WTC11 (cell line): ENCODE measurements around the gene LPP. TPM values are rescaled to one million over a fixed set of nuclear protein-coding genes. Genes with fewer than 3 reads are reported as not detected.

Source experiments
- ATAC-seq: fragments of 200-7000 bp; cut with Tn5 transposase; 2 replicates; pipeline ENCODE4 v1.10.0; 2021; ENCODE audit warnings: mild to moderate bottlenecking, moderate library complexity
- CTCF ChIA-PET: fragments of 300-600 bp; sonication (Branson Sonifier 250); formaldehyde crosslinking; loops from one replicate; lab custom pipeline; 2021; ENCODE audit warnings: antibody characterized with exemption; lab: Charles Lee
- POLR2A ChIA-PET: fragments of 350-600 bp; sonication (Branson Sonifier 250); formaldehyde crosslinking; loops from one replicate; lab custom pipeline; 2021; ENCODE audit warnings: antibody characterized with exemption; lab: Charles Lee
- DNase-seq: peaks from one replicate; pipeline ENCODE4 v3.0.0; 2021; ENCODE audit warnings: low spot score
- H3K27ac Mint-ChIP-seq: 2 replicates; pipeline ENCODE4 v1.8.0; 2021; ENCODE audit warnings: mixed read lengths
- H3K27me3 Mint-ChIP-seq: 2 replicates; pipeline ENCODE4 v1.8.0; 2021; ENCODE audit warnings: low read depth, mild to moderate bottlenecking, moderate library complexity, mixed read lengths
- H3K36me3 Mint-ChIP-seq: 2 replicates; pipeline ENCODE4 v1.8.0; 2021; ENCODE audit warnings: mixed read lengths
- H3K4me1 Mint-ChIP-seq: 2 replicates; pipeline ENCODE4 v1.8.0; 2022; ENCODE audit warnings: mixed read lengths
- H3K4me3 Mint-ChIP-seq: 2 replicates; pipeline ENCODE4 v1.8.0; 2021; ENCODE audit warnings: mild to moderate bottlenecking, moderate library complexity, mixed read lengths
- H3K9me3 Mint-ChIP-seq: 2 replicates; pipeline ENCODE4 v1.8.0; 2021; ENCODE audit warnings: mixed read lengths
- ELF4 ChIP-seq: sonication (generic); formaldehyde crosslinking; IDR thresholded peaks from 2 replicates; pipeline ENCODE4 v1.8.1; 2022; ENCODE audit warnings: low read depth, mild to moderate bottlenecking, moderate library complexity, missing genetic modification reagents
- FOXK1 ChIP-seq: sonication (generic); formaldehyde crosslinking; IDR thresholded peaks from 2 replicates; pipeline ENCODE4 v1.8.0; 2022; ENCODE audit warnings: mild to moderate bottlenecking, moderate library complexity, missing genetic modification reagents
- IRF2 ChIP-seq: sonication (generic); formaldehyde crosslinking; IDR thresholded peaks from 2 replicates; pipeline ENCODE4 v1.8.0; 2022; ENCODE audit warnings: low read depth, missing genetic modification reagents, borderline replicate concordance
- KAT7 ChIP-seq: sonication (generic); formaldehyde crosslinking; IDR thresholded peaks from 2 replicates; pipeline ENCODE4 v1.8.1; 2023; ENCODE audit warnings: missing genetic modification reagents, mild to moderate bottlenecking, borderline replicate concordance
- NFYB ChIP-seq: sonication (generic); formaldehyde crosslinking; conservative IDR thresholded peaks from 2 replicates; pipeline ENCODE4 v1.8.0; 2022; ENCODE audit warnings: low read depth, missing genetic modification reagents
- NR1H2 ChIP-seq: sonication (generic); formaldehyde crosslinking; IDR thresholded peaks from 2 replicates; pipeline ENCODE4 v1.9.0; 2021; ENCODE audit warnings: mild to moderate bottlenecking, moderate library complexity, missing genetic modification reagents
- ZNF232 ChIP-seq: sonication (generic); formaldehyde crosslinking; IDR thresholded peaks from 2 replicates; pipeline ENCODE4 v1.8.0; 2022; ENCODE audit warnings: mild to moderate bottlenecking, missing genetic modification reagents
- ZNF263 ChIP-seq: sonication (generic); formaldehyde crosslinking; IDR thresholded peaks from 2 replicates; pipeline ENCODE4 v1.8.1; 2022; ENCODE audit warnings: low read depth, mild to moderate bottlenecking, moderate library complexity, missing genetic modification reagents
- ZNF416 ChIP-seq: fragments of 250-450 bp; sonication (Bioruptor Pico); IDR thresholded peaks from 2 replicates; pipeline ENCODE4 v1.9.0; 2021; ENCODE audit warnings: mild to moderate bottlenecking, inconsistent platforms
- total RNA-seq: library from RNA; stranded (reverse); gene quantifications from 3 replicates; pipeline ENCODE4 v1.2.3, GENCODE V29; 2021
- TF ChIP-seq, protein P1 (sequence below): sonication (generic); formaldehyde crosslinking; IDR thresholded peaks from 2 replicates; pipeline ENCODE4 v1.8.0; 2023; ENCODE audit warnings: mild to moderate bottlenecking, missing genetic modification reagents
- TF ChIP-seq, protein P2 (sequence below): sonication (generic); formaldehyde crosslinking; IDR thresholded peaks from 2 replicates; pipeline ENCODE4 v1.8.0; 2022; ENCODE audit warnings: mild to moderate bottlenecking, missing genetic modification reagents
- TF ChIP-seq, protein P3 (sequence below): fragments of 250-450 bp; sonication (Bioruptor Pico); conservative IDR thresholded peaks from 2 replicates; pipeline ENCODE4 v1.9.0; 2021; ENCODE audit warnings: mild to moderate bottlenecking
- TF ChIP-seq, protein P4 (sequence below): fragments of 250-450 bp; sonication (Bioruptor Pico); IDR thresholded peaks from 2 replicates; pipeline ENCODE4 v1.8.0; 2021; ENCODE audit warnings: mild to moderate bottlenecking
- TF ChIP-seq, protein P5 (sequence below): fragments of 250-450 bp; sonication (Bioruptor Pico); IDR thresholded peaks from 2 replicates; pipeline ENCODE4 v1.9.0; 2021; ENCODE audit warnings: mild to moderate bottlenecking
- TF ChIP-seq, protein P6 (sequence below): sonication (generic); formaldehyde crosslinking; IDR thresholded peaks from 2 replicates; pipeline ENCODE4 v1.8.1; 2023; ENCODE audit warnings: mild to moderate bottlenecking, missing genetic modification reagents, moderate library complexity
- TF ChIP-seq, protein P7 (sequence below): sonication (generic); formaldehyde crosslinking; IDR thresholded peaks from 2 replicates; pipeline ENCODE4 v1.8.1; 2023; ENCODE audit warnings: mild to moderate bottlenecking, missing genetic modification reagents

Gene LPP
- total RNA-seq, 1 experiment from 2014 or later = 49.6 TPM

DNA sequence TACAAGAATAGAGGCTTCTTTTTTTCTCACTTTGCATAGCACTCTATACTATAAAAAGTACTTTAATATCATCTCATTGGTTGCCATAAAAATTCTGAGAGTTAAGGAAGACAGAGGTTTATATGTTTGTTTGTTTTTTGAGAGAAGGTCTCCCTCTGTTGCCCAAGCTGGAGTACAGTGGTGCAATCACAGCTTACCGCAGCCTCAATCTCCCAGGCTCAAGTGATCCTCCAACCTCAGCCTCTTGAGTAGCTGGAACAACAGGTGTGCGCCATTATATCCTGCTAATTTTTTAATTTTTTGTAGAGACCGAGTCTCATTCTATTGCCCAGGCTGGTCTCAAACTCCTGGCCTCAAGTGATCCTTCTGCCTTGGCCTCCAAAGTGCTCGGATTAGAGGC lies 250.2 kb downstream of the LPP start (continued):
- TF ChIP-seq, protein P1, sequence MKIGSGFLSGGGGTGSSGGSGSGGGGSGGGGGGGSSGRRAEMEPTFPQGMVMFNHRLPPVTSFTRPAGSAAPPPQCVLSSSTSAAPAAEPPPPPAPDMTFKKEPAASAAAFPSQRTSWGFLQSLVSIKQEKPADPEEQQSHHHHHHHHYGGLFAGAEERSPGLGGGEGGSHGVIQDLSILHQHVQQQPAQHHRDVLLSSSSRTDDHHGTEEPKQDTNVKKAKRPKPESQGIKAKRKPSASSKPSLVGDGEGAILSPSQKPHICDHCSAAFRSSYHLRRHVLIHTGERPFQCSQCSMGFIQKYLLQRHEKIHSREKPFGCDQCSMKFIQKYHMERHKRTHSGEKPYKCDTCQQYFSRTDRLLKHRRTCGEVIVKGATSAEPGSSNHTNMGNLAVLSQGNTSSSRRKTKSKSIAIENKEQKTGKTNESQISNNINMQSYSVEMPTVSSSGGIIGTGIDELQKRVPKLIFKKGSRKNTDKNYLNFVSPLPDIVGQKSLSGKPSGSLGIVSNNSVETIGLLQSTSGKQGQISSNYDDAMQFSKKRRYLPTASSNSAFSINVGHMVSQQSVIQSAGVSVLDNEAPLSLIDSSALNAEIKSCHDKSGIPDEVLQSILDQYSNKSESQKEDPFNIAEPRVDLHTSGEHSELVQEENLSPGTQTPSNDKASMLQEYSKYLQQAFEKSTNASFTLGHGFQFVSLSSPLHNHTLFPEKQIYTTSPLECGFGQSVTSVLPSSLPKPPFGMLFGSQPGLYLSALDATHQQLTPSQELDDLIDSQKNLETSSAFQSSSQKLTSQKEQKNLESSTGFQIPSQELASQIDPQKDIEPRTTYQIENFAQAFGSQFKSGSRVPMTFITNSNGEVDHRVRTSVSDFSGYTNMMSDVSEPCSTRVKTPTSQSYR (CRISPR knock-in tag) = no peak
- TF ChIP-seq, all 79 proteins: peak for 0

DNA sequence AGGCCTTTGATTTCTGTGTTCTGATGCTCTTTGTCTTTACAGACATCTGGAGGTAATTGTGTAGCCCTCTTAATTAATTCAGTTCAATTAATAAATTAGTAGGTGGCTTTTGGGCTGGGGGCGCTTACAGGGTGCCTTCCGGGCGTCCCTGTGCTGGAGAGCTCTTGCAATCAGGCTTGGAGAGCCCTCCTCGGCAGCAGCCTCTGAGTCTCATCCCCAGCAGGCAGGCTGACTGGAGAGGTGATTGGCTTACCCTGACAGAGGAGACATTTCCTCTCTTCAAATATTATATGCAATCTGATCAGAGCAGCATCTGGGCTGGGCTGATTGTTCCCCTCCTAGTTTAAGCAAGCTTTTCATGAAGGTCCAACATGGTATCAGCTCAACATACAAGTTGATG lies 250.7 kb downstream of the LPP start:
- ATAC-seq = no peak
- Mint-ChIP-seq H3K36me3 (no peaks in the 10 kb centered on the region), H3K27ac (no peak overlapping the region), H3K9me3 (no peaks in the 10 kb centered on the region), H3K27me3 (no peaks in the 10 kb centered on the region), H3K4me1 (peaks cover 6% of the 10 kb centered on the region), H3K4me3 (no peak overlapping the region)
- DNase-seq = no peak
- TF ChIP-seq NFYB (CRISPR knock-in tag) (no peak), NR1H2 (CRISPR knock-in tag) (no peak), ZNF232 (CRISPR knock-in tag) (no peak), FOXK1 (CRISPR knock-in tag) (no peak), IRF2 (CRISPR knock-in tag) (no peak), KAT7 (CRISPR knock-in tag) (no peak), ZNF263 (no peak), ZNF416 (no peak), ELF4 (CRISPR knock-in tag) (no peak)
- TF ChIP-seq, protein P2, sequence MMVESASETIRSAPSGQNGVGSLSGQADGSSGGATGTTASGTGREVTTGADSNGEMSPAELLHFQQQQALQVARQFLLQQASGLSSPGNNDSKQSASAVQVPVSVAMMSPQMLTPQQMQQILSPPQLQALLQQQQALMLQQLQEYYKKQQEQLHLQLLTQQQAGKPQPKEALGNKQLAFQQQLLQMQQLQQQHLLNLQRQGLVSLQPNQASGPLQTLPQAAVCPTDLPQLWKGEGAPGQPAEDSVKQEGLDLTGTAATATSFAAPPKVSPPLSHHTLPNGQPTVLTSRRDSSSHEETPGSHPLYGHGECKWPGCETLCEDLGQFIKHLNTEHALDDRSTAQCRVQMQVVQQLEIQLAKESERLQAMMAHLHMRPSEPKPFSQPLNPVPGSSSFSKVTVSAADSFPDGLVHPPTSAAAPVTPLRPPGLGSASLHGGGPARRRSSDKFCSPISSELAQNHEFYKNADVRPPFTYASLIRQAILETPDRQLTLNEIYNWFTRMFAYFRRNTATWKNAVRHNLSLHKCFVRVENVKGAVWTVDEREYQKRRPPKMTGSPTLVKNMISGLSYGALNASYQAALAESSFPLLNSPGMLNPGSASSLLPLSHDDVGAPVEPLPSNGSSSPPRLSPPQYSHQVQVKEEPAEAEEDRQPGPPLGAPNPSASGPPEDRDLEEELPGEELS = no peak
- TF ChIP-seq, protein P3, sequence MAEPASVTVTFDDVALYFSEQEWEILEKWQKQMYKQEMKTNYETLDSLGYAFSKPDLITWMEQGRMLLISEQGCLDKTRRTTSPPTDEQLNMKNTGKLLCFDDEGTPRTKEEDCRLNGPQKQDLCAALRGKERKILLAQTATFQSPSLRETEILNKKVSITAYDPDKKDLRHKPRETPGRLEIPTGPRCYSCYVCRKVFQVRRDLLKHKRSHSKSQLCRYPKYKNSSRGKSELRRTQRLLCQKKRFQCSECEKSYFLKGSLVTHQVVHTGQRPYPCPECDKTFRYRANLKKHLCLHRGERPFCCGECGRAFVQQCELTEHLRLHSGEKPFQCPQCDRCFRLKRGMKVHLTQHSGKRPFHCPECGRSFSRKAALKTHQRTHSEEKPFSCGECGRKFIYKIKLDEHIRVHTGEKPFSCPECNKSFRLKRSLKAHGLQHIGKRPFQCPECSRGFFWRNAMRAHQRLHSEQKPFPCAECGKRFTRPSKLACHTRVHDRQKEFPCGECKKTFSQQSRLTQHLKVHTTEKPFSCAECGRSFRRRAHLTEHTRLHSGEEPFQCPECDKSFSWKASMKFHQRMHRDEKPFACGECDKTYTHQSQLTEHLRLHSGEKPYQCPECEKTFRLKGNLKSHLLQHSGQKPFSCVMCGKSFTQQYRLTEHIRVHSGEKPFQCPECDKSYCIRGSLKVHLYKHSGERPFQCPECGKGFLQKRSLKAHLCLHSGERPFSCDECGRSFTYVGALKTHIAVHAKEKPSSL (CRISPR knock-in tag) = no peak
- TF ChIP-seq, protein P4, sequence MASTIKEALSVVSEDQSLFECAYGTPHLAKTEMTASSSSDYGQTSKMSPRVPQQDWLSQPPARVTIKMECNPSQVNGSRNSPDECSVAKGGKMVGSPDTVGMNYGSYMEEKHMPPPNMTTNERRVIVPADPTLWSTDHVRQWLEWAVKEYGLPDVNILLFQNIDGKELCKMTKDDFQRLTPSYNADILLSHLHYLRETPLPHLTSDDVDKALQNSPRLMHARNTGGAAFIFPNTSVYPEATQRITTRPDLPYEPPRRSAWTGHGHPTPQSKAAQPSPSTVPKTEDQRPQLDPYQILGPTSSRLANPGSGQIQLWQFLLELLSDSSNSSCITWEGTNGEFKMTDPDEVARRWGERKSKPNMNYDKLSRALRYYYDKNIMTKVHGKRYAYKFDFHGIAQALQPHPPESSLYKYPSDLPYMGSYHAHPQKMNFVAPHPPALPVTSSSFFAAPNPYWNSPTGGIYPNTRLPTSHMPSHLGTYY = no peak
- TF ChIP-seq, protein P5, sequence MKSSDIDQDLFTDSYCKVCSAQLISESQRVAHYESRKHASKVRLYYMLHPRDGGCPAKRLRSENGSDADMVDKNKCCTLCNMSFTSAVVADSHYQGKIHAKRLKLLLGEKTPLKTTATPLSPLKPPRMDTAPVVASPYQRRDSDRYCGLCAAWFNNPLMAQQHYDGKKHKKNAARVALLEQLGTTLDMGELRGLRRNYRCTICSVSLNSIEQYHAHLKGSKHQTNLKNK (CRISPR knock-in tag) = no peak
- TF ChIP-seq, protein P6, sequence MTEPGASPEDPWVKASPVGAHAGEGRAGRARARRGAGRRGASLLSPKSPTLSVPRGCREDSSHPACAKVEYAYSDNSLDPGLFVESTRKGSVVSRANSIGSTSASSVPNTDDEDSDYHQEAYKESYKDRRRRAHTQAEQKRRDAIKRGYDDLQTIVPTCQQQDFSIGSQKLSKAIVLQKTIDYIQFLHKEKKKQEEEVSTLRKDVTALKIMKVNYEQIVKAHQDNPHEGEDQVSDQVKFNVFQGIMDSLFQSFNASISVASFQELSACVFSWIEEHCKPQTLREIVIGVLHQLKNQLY (CRISPR knock-in tag) = no peak
- TF ChIP-seq, protein P7, sequence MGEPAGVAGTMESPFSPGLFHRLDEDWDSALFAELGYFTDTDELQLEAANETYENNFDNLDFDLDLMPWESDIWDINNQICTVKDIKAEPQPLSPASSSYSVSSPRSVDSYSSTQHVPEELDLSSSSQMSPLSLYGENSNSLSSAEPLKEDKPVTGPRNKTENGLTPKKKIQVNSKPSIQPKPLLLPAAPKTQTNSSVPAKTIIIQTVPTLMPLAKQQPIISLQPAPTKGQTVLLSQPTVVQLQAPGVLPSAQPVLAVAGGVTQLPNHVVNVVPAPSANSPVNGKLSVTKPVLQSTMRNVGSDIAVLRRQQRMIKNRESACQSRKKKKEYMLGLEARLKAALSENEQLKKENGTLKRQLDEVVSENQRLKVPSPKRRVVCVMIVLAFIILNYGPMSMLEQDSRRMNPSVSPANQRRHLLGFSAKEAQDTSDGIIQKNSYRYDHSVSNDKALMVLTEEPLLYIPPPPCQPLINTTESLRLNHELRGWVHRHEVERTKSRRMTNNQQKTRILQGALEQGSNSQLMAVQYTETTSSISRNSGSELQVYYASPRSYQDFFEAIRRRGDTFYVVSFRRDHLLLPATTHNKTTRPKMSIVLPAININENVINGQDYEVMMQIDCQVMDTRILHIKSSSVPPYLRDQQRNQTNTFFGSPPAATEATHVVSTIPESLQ = no peak
- ChIA-PET CTCF (interaction anchor here (1.1 to 4.7 kb wide), 2 partner anchors 404 to 664 kb away, joined by 3 to 16 read pairs; no protein-coding TSS in a partner anchor), POLR2A (no interaction called here)
